ENCODE results near the gene FILIP1. TPM values are rescaled to one million over a fixed set of nuclear protein-coding genes. Genes with fewer than 3 reads are reported as not detected.

Gene FILIP1
- total and polyA plus RNA-seq, 12 donors = 16.8 to 269 (median 181) TPM

GRCh38 chr6:75348882-75349261, 144.7 kb downstream of the FILIP1 start:
- no peaks in the 10 kb centered on the region for H3K9me3 ChIP-seq
- TF ChIP-seq CTCF (IDR thresholded peaks at IDR 0.05) = no peak
- H3K27ac ChIP-seq = peak overlapping the region in 8 of 10 donors; percentile 5 to 63 (median 50)
- peaks cover 4 to 54% (median 20%) of the 10 kb centered on the region in 9 donors for H3K4me1 ChIP-seq
- ATAC-seq (peak in 1 of 8 donors; percentile 9), DNase-seq (no peak)
- peak overlapping the region in 5 of 10 donors; percentile 1 to 53 (median 39) for H3K4me3 ChIP-seq
- peaks cover 0 to 58% (median 14%) of the 10 kb centered on the region in 9 donors for H3K36me3 ChIP-seq
- peaks cover 0 to 16% (median 0%) of the 10 kb centered on the region in 7 donors for H3K27me3 ChIP-seq
- intact Hi-C loops (cut with DNase I) = loop anchor here in 2 of 10 donors (5.0 kb wide), 2 partner anchors 47 to 52 kb away; no protein-coding TSS in a partner anchor

- 83 to 90% methylated on average over 2 of the region's 2 CpGs for WGBS, 2 donors
- no peak overlapping the region for H3K4me3 ChIP-seq
- ATAC-seq (no peak), DNase-seq (no peak)
- no peaks in the 10 kb centered on the region for H3K9me3 ChIP-seq
- H3K27ac ChIP-seq = no peak overlapping the region
- peaks cover 4 to 54% (median 20%) of the 10 kb centered on the region in 9 donors for H3K4me1 ChIP-seq
- no peak for TF ChIP-seq CTCF (IDR thresholded peaks at IDR 0.05)
- H3K36me3 ChIP-seq = peaks cover 0 to 58% (median 8%) of the 10 kb centered on the region in 9 donors
- intact Hi-C loops (cut with DNase I) = loop anchor here in 2 of 10 donors (5.0 kb wide), 2 partner anchors 46 to 51 kb away; no protein-coding TSS in a partner anchor
- peaks cover 0 to 16% (median 0%) of the 10 kb centered on the region in 7 donors for H3K27me3 ChIP-seq
These were observed 145.5 kb downstream of the FILIP1 start for GRCh38 chr6:75347898-75348610.

- Histone ChIP-seq H3K9me3 (no peaks in the 10 kb centered on the region), H3K36me3 (peaks cover 0 to 42% (median 0%) of the 10 kb centered on the region in 9 donors), H3K27me3 (peaks cover 0 to 10% (median 0%) of the 10 kb centered on the region in 7 donors), H3K27ac (no peak overlapping the region), H3K4me3 (no peak overlapping the region), H3K4me1 (peaks cover 4 to 56% (median 19%) of the 10 kb centered on the region in 9 donors)
- DNase-seq = no peak
- 87 to 92% methylated on average over 9 of the region's 9 CpGs for WGBS, 2 donors
- TF ChIP-seq CTCF (IDR thresholded peaks at IDR 0.05) = no peak
- intact Hi-C loops (cut with DNase I) = loop anchor here in 2 of 10 donors (5.0 kb wide), 2 partner anchors 43 to 48 kb away; no protein-coding TSS in a partner anchor
- ATAC-seq = peak in 2 of 8 donors; percentile 23 to 30
These were observed 148.2 kb downstream of the FILIP1 start for GRCh38 chr6:75345413-75345812.

GRCh38 chr6:75344455-75344854, 149.1 kb downstream of the FILIP1 start:
- no peak overlapping the region for H3K4me3 ChIP-seq
- no peak for DNase-seq
- H3K27ac ChIP-seq = no peak overlapping the region
- peaks cover 0 to 6% (median 0%) of the 10 kb centered on the region in 7 donors for H3K27me3 ChIP-seq
- H3K4me1 ChIP-seq = peaks cover 0 to 47% (median 9%) of the 10 kb centered on the region in 9 donors
- H3K36me3 ChIP-seq = peaks cover 0 to 42% (median 0%) of the 10 kb centered on the region in 9 donors
- no peak for ATAC-seq
- no peak for TF ChIP-seq CTCF (IDR thresholded peaks at IDR 0.05)
- intact Hi-C loops (cut with DNase I) = loop anchor here in 1 of 10 donors (5.0 kb wide), 1 partner anchor 37 kb away; no protein-coding TSS in a partner anchor
- H3K9me3 ChIP-seq = no peaks in the 10 kb centered on the region

All from heart right ventricle (tissue), 16 donors.